Panc1 (cell line): Measurements from ENCODE around the gene MTHFD2.

ENCODE experiments used
- TF ChIP-seq, protein P1 (sequence below), 2 experiments: IDR thresholded peaks; 2 replicates each; pipeline ENCODE4 v1.6.1; 2011 to 2012; ENCODE audit warnings: low read depth in 2 of 2, control low read depth in 1 of 2, low read length in 1 of 2, mild to moderate bottlenecking in 1 of 2, moderate library complexity in 1 of 2; ENCODE audit not compliant: insufficient read depth in 1 of 2
- TF ChIP-seq, protein P2 (sequence below): fragments of 450-650 bp; IDR thresholded peaks from 2 replicates; pipeline ENCODE4 v1.5.1; 2017; ENCODE audit warnings: mild to moderate bottlenecking

GRCh38 chr2:74152954-74153353 lies 45.5 kb upstream of the MTHFD2 start:
- TF ChIP-seq, protein P1, sequence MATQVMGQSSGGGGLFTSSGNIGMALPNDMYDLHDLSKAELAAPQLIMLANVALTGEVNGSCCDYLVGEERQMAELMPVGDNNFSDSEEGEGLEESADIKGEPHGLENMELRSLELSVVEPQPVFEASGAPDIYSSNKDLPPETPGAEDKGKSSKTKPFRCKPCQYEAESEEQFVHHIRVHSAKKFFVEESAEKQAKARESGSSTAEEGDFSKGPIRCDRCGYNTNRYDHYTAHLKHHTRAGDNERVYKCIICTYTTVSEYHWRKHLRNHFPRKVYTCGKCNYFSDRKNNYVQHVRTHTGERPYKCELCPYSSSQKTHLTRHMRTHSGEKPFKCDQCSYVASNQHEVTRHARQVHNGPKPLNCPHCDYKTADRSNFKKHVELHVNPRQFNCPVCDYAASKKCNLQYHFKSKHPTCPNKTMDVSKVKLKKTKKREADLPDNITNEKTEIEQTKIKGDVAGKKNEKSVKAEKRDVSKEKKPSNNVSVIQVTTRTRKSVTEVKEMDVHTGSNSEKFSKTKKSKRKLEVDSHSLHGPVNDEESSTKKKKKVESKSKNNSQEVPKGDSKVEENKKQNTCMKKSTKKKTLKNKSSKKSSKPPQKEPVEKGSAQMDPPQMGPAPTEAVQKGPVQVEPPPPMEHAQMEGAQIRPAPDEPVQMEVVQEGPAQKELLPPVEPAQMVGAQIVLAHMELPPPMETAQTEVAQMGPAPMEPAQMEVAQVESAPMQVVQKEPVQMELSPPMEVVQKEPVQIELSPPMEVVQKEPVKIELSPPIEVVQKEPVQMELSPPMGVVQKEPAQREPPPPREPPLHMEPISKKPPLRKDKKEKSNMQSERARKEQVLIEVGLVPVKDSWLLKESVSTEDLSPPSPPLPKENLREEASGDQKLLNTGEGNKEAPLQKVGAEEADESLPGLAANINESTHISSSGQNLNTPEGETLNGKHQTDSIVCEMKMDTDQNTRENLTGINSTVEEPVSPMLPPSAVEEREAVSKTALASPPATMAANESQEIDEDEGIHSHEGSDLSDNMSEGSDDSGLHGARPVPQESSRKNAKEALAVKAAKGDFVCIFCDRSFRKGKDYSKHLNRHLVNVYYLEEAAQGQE (IDR thresholded peaks at IDR 0.05; ENCODE audit: insufficient read depth in 1 of 2, low read depth in 2 of 2, low read length in 1 of 2) = no peak
- TF ChIP-seq, protein P2, sequence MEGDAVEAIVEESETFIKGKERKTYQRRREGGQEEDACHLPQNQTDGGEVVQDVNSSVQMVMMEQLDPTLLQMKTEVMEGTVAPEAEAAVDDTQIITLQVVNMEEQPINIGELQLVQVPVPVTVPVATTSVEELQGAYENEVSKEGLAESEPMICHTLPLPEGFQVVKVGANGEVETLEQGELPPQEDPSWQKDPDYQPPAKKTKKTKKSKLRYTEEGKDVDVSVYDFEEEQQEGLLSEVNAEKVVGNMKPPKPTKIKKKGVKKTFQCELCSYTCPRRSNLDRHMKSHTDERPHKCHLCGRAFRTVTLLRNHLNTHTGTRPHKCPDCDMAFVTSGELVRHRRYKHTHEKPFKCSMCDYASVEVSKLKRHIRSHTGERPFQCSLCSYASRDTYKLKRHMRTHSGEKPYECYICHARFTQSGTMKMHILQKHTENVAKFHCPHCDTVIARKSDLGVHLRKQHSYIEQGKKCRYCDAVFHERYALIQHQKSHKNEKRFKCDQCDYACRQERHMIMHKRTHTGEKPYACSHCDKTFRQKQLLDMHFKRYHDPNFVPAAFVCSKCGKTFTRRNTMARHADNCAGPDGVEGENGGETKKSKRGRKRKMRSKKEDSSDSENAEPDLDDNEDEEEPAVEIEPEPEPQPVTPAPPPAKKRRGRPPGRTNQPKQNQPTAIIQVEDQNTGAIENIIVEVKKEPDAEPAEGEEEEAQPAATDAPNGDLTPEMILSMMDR = no peak
